HS-27A (cell line): Measurements from ENCODE around the gene BLVRB.

Experiments used
- DNase-seq: peaks from one replicate; pipeline ENCODE4 v3.0.0-alpha.2; 2012; ENCODE audit warnings: low read depth, missing footprints

The BLVRB gene

GRCh38 chr19:40403262-40403984 is 62.1 kb downstream of the BLVRB start:
- peak; percentile 88 for DNase-seq

- no peak for DNase-seq
These were observed 65.0 kb downstream of the BLVRB start for GRCh38 chr19:40400559-40400958.

- no peak for DNase-seq
These were observed 67.0 kb downstream of the BLVRB start for GRCh38 chr19:40398417-40399131.
